IPS-15b (cell line): ENCODE measurements around the gene FYB2.
"Not testable (repeated sequence)": the region's sequence is repeated elsewhere in the genome, so short reads cannot be mapped to it uniquely, and the experiment has no call there.

Source experiments
- H3K27me3 ChIP-seq: one replicate; pipeline ENCODE4 v1.6.1; 2013; ENCODE audit warnings: low read length; ENCODE audit not compliant: control insufficient read depth, insufficient read depth
- H3K36me3 ChIP-seq: one replicate; pipeline ENCODE4 v1.6.1; 2013; ENCODE audit warnings: low read length; ENCODE audit not compliant: control insufficient read depth, insufficient read depth
- H3K4me1 ChIP-seq: one replicate; pipeline ENCODE4 v1.6.1; 2013; ENCODE audit warnings: mild to moderate bottlenecking, low read length; ENCODE audit not compliant: control insufficient read depth, insufficient read depth
- H3K4me3 ChIP-seq: one replicate; pipeline ENCODE4 v1.5.1; 2013; ENCODE audit warnings: low read depth, low read length
- H3K9ac ChIP-seq: one replicate; pipeline ENCODE4 v1.6.1; 2013; ENCODE audit warnings: low read depth, mild to moderate bottlenecking, low read length
- H3K9me3 ChIP-seq: one replicate; pipeline ENCODE4 v1.6.1; 2013; ENCODE audit warnings: mild to moderate bottlenecking, low read length; ENCODE audit not compliant: control insufficient read depth, insufficient read depth

FYB2 gene

GRCh38 chr1:56787330-56787729 is 31.9 kb downstream of the FYB2 start:
- Histone ChIP-seq H3K9ac (no peak overlapping the region), H3K4me3 (no peak overlapping the region), H3K36me3 (no peaks in the 10 kb centered on the region), H3K27me3 (no peaks in the 10 kb centered on the region), H3K4me1 (no peaks in the 10 kb centered on the region), H3K9me3 (no peaks in the 10 kb centered on the region)

GRCh38 chr1:56782773-56783172 is 36.4 kb downstream of the FYB2 start:
- no peaks in the 10 kb centered on the region for H3K27me3 ChIP-seq
- H3K4me1 ChIP-seq, result no peaks in the 10 kb centered on the region
- H3K4me3 ChIP-seq, result no peak overlapping the region
- H3K9ac ChIP-seq, result no peak overlapping the region
- H3K36me3 ChIP-seq, result no peaks in the 10 kb centered on the region
- no peaks in the 10 kb centered on the region for H3K9me3 ChIP-seq

GRCh38 chr1:56780826-56781225 is 38.4 kb downstream of the FYB2 start:
- H3K36me3 ChIP-seq, result no peaks in the 10 kb centered on the region
- H3K4me1 ChIP-seq, result no peaks in the 10 kb centered on the region
- H3K27me3 ChIP-seq, result no peaks in the 10 kb centered on the region
- H3K9me3 ChIP-seq, result no peaks in the 10 kb centered on the region
- no peak overlapping the region for H3K4me3 ChIP-seq
- no peak overlapping the region for H3K9ac ChIP-seq

GRCh38 chr1:56780128-56780750 is 39.0 kb downstream of the FYB2 start:
- no peaks in the 10 kb centered on the region for H3K4me1 ChIP-seq
- no peaks in the 10 kb centered on the region for H3K36me3 ChIP-seq
- H3K4me3 ChIP-seq, result no peak overlapping the region
- H3K27me3 ChIP-seq, result no peaks in the 10 kb centered on the region
- no peak overlapping the region for H3K9ac ChIP-seq
- no peaks in the 10 kb centered on the region for H3K9me3 ChIP-seq

GRCh38 chr1:56777972-56778371 is 41.2 kb downstream of the FYB2 start:
- Histone ChIP-seq H3K27me3 (no peaks in the 10 kb centered on the region), H3K36me3 (no peaks in the 10 kb centered on the region), H3K9ac (no peak overlapping the region), H3K4me3 (no peak overlapping the region), H3K9me3 (no peaks in the 10 kb centered on the region), H3K4me1 (no peaks in the 10 kb centered on the region)

- H3K9me3 ChIP-seq, H3K36me3 ChIP-seq, H3K9ac ChIP-seq, H3K27me3 ChIP-seq, H3K4me1 ChIP-seq, H3K4me3 ChIP-seq: not testable (repeated sequence)
Measured at GRCh38 chr1:56774732-56775131, 44.5 kb downstream of the FYB2 start.

- Histone ChIP-seq H3K27me3 (no peaks in the 10 kb centered on the region), H3K4me3 (no peak overlapping the region), H3K9me3 (no peaks in the 10 kb centered on the region), H3K9ac (no peak overlapping the region), H3K4me1 (no peaks in the 10 kb centered on the region), H3K36me3 (no peaks in the 10 kb centered on the region)
Measured at GRCh38 chr1:56774067-56774609, 45.1 kb downstream of the FYB2 start.

GRCh38 chr1:56773341-56774066 is 45.7 kb downstream of the FYB2 start:
- no peaks in the 10 kb centered on the region for H3K4me1 ChIP-seq
- H3K4me3 ChIP-seq, result no peak overlapping the region
- H3K36me3 ChIP-seq, result no peaks in the 10 kb centered on the region
- H3K9ac ChIP-seq, result no peak overlapping the region
- no peaks in the 10 kb centered on the region for H3K27me3 ChIP-seq
- no peaks in the 10 kb centered on the region for H3K9me3 ChIP-seq

- Histone ChIP-seq H3K9me3 (no peaks in the 10 kb centered on the region), H3K36me3 (no peaks in the 10 kb centered on the region), H3K4me3 (no peak overlapping the region), H3K4me1 (no peaks in the 10 kb centered on the region), H3K27me3 (no peaks in the 10 kb centered on the region), H3K9ac (no peak overlapping the region)
Measured at GRCh38 chr1:56771717-56772116, 47.5 kb downstream of the FYB2 start.

- no peaks in the 10 kb centered on the region for H3K4me1 ChIP-seq
Measured at GRCh38 chr1:56758794-56759193, 60.4 kb downstream of the FYB2 start.

GRCh38 chr1:56758135-56758534 is 61.1 kb downstream of the FYB2 start:
- no peak overlapping the region for H3K4me3 ChIP-seq
- no peaks in the 10 kb centered on the region for H3K27me3 ChIP-seq

More at GRCh38 chr1:56758794-56759193, 60.4 kb downstream of the FYB2 start:
- no peaks in the 10 kb centered on the region for H3K9me3 ChIP-seq
- H3K4me3 ChIP-seq, result no peak overlapping the region
- H3K27me3 ChIP-seq, result no peaks in the 10 kb centered on the region
- no peak overlapping the region for H3K9ac ChIP-seq
- no peaks in the 10 kb centered on the region for H3K36me3 ChIP-seq

GRCh38 chr1:56755911-56756310 is 63.3 kb downstream of the FYB2 start:
- Histone ChIP-seq H3K9me3 (no peaks in the 10 kb centered on the region), H3K4me3 (no peak overlapping the region), H3K36me3 (no peaks in the 10 kb centered on the region), H3K4me1 (no peaks in the 10 kb centered on the region), H3K27me3 (no peaks in the 10 kb centered on the region), H3K9ac (no peak overlapping the region)

More at GRCh38 chr1:56758135-56758534, 61.1 kb downstream of the FYB2 start:
- no peaks in the 10 kb centered on the region for H3K4me1 ChIP-seq
- no peaks in the 10 kb centered on the region for H3K36me3 ChIP-seq
- no peak overlapping the region for H3K9ac ChIP-seq
- H3K9me3 ChIP-seq, result no peaks in the 10 kb centered on the region
